SK-N-MC (cell line): Measurements from ENCODE around the gene LCMT1.

Experiments
- EZH2 ChIP-seq: fragments of 200-600 bp; sonication (generic); IDR thresholded peaks from one replicate; pipeline ENCODE4 v1.6.1; 2017; ENCODE audit warnings: antibody characterized with exemption
- POLR2AphosphoS5 ChIP-seq: IDR thresholded peaks from 2 replicates; pipeline ENCODE4 v1.6.1; 2012; ENCODE audit warnings: mild to moderate bottlenecking, low read depth, low read length, borderline replicate concordance

DNA sequence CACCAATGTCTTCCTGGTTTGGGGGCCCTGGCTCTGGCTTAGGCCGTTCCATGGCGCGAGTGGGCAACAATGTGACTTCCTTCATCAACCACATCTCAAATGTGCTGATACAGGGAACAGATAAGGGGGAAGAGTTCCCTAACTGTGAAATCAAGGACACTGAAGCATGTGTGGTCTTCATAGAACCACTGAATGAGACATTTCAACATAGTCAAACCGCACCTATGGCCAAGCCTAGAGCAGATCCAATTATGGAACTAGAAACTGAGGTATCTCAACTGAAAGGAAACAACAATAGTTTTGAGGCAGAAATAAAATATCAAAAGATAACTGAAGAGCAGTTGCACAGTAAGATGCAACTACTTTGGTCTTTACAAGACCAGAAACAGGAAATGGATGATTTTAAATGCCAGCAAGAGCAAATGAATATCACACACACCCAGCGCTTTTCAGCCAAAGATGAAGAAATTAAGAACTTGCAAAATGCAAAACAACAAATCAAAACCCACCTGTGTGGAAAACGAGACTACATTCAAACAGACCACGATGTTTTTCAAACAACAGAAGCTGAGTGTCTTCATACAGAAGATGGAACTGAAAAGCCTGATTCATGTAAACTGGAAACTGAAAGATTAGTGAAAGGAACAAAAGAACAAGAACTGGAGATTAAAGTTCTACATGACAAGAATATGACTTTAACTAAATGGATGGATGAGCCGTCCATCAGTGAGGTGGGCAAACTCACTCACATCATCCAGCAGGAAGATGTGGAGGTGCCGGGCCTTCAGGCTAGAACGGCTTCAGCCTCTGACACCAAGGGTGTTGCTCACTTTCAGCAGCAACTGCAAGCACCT lies 18.1 kb upstream of the LCMT1 start:
- TF ChIP-seq EZH2: no peak
- TF ChIP-seq POLR2AphosphoS5: no peak
